ENCODE measurements around the gene DES. TPM values are rescaled to one million over a fixed set of nuclear protein-coding genes. Genes with fewer than 3 reads are reported as not detected.

Gene DES
- total and polyA plus RNA-seq, 2 donors from 2014 or later, result 30.0 to 74.2 TPM

GRCh38 chr2:219386532-219387280 is 31.5 kb upstream of the DES start:
- Histone ChIP-seq H3K4me3 (ENCODE audit: low read length in 3 of 3) (peak overlapping the region; percentile 68 to 87 (median 74)), H3K36me3 (ENCODE audit: control insufficient read depth in 2 of 3, insufficient read depth in 3 of 3, low read length in 3 of 3) (peaks cover 10 to 44% (median 26%) of the 10 kb centered on the region in 3 donors), H3K27me3 (ENCODE audit: control insufficient read depth, insufficient read depth, low read length) (no peaks in the 10 kb centered on the region), H3K4me1 (ENCODE audit: control insufficient read depth in 2 of 3, insufficient read depth in 2 of 3, low read depth in 1 of 3, low read length in 3 of 3) (peaks cover 0 to 13% (median 0%) of the 10 kb centered on the region in 3 donors), H3K27ac (ENCODE audit: low read depth in 2 of 2, low read length in 2 of 2) (peak overlapping the region; percentile 93 to 95), H3K9ac (ENCODE audit: low read length in 3 of 3) (peak overlapping the region; percentile 55 to 92 (median 79)), H3K9me3 (ENCODE audit: control insufficient read depth in 2 of 3, insufficient read depth in 1 of 3, low read length in 3 of 3) (no peaks in the 10 kb centered on the region)
- TF ChIP-seq, protein P1, sequence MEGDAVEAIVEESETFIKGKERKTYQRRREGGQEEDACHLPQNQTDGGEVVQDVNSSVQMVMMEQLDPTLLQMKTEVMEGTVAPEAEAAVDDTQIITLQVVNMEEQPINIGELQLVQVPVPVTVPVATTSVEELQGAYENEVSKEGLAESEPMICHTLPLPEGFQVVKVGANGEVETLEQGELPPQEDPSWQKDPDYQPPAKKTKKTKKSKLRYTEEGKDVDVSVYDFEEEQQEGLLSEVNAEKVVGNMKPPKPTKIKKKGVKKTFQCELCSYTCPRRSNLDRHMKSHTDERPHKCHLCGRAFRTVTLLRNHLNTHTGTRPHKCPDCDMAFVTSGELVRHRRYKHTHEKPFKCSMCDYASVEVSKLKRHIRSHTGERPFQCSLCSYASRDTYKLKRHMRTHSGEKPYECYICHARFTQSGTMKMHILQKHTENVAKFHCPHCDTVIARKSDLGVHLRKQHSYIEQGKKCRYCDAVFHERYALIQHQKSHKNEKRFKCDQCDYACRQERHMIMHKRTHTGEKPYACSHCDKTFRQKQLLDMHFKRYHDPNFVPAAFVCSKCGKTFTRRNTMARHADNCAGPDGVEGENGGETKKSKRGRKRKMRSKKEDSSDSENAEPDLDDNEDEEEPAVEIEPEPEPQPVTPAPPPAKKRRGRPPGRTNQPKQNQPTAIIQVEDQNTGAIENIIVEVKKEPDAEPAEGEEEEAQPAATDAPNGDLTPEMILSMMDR (IDR thresholded peaks at IDR 0.05; ENCODE audit: borderline replicate concordance, extremely low read depth, insufficient read depth), result no peak
- intact Hi-C loops (cut with DNase I), result no loop called here
- DNase-seq (peak in 2 of 5 donors; percentile 32 to 79), FAIRE-seq (no peak)

DNA sequence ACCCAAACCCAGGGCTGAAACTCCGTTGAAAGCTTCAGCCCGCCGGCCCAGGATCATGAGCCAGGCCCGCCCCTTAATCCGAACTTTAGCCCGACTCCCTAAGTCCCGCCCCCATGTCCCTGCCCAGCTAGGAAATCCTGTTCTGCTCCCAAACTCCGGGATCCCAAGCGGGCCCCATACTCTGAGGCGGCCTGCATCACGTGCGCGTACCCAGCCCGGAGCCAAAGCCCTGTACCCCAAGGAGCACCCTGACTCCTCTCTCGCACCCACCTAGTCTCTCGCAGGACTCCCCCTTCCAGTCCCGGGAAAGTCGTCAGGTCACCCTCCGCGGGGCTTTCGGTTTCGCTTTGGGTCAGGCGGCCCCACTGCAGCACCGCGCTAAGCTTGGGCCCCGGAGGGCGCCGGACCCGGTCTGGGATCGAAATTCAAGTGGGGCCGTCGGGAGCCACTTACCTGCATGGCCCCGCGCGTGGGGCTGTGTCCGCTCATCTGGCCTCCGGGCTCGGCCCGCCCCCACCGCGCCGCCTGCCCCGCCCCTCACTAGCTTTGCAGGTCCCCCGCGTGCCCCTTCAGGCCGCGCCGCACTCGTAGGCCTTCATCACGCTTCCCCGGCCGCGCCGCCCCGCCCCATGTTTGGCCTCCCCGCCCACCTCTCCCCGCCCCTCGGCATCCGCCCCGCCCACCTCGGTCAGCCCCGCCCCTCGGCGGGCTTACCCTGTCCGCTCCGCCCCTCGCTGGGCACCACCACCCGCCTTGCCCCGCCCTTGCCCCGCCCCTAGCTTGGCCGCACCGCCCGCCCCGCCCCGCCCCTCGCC is 30.7 kb upstream of the DES start, which contains the start of gene DNPEP:
DNPEP (minus strand) TSS at position 607 of the 815 bp plus-strand sequence; CDS start at position 489, 118 bp downstream.
- Histone ChIP-seq H3K4me3 (ENCODE audit: low read length in 3 of 3) (peak within 1 kb of the TSS; percentile 68 to 87 (median 74)), H3K27me3 (ENCODE audit: control insufficient read depth, insufficient read depth, low read length) (no peaks in the 10 kb centered on the region), H3K27ac (ENCODE audit: low read depth in 2 of 2, low read length in 2 of 2) (peak within 1 kb of the TSS; percentile 93 to 95), H3K36me3 (ENCODE audit: control insufficient read depth in 2 of 3, insufficient read depth in 3 of 3, low read length in 3 of 3) (peaks cover 10 to 36% (median 19%) of the 10 kb centered on the region in 3 donors), H3K9ac (ENCODE audit: low read length in 3 of 3) (peak within 1 kb of the TSS; percentile 55 to 92 (median 79)), H3K4me1 (ENCODE audit: control insufficient read depth in 2 of 3, insufficient read depth in 2 of 3, low read depth in 1 of 3, low read length in 3 of 3) (peaks cover 0 to 13% (median 0%) of the 10 kb centered on the region in 3 donors), H3K9me3 (ENCODE audit: control insufficient read depth in 2 of 3, insufficient read depth in 1 of 3, low read length in 3 of 3) (no peaks in the 10 kb centered on the region)
- FAIRE-seq, result no peak
- TF ChIP-seq, protein P1 (IDR thresholded peaks at IDR 0.05; ENCODE audit: borderline replicate concordance, extremely low read depth, insufficient read depth), result no peak
- intact Hi-C loops (cut with DNase I), result no loop called here
- peak; percentile 82 to 99 (median 95) for DNase-seq

GRCh38 chr2:219388121-219388906 is 29.9 kb upstream of the DES start:
- Histone ChIP-seq H3K27ac (ENCODE audit: low read depth in 2 of 2, low read length in 2 of 2) (peak overlapping the region; percentile 32 to 66), H3K4me3 (ENCODE audit: low read length in 3 of 3) (peak overlapping the region; percentile 44 to 54 (median 49)), H3K9me3 (ENCODE audit: control insufficient read depth in 2 of 3, insufficient read depth in 1 of 3, low read length in 3 of 3) (no peaks in the 10 kb centered on the region), H3K36me3 (ENCODE audit: control insufficient read depth in 2 of 3, insufficient read depth in 3 of 3, low read length in 3 of 3) (peaks cover 10 to 28% (median 19%) of the 10 kb centered on the region in 3 donors), H3K9ac (ENCODE audit: low read length in 3 of 3) (peak overlapping the region in 2 of 3 donors; percentile 7 to 50), H3K27me3 (ENCODE audit: control insufficient read depth, insufficient read depth, low read length) (no peaks in the 10 kb centered on the region), H3K4me1 (ENCODE audit: control insufficient read depth in 2 of 3, insufficient read depth in 2 of 3, low read depth in 1 of 3, low read length in 3 of 3) (peaks cover 0 to 13% (median 0%) of the 10 kb centered on the region in 3 donors)
- DNase-seq (peak; percentile 97 to 100 (median 98)), FAIRE-seq (no peak)
- intact Hi-C loops (cut with DNase I), result no loop called here
- TF ChIP-seq, protein P1 (IDR thresholded peaks at IDR 0.05; ENCODE audit: borderline replicate concordance, extremely low read depth, insufficient read depth), result peak; percentile 60

Data from kidney (tissue), 14 donors.